Measurements from ENCODE around the gene LAMC1. TPM values are rescaled to one million over a fixed set of nuclear protein-coding genes. Genes with fewer than 3 reads are reported as not detected.

The LAMC1 gene
- total RNA-seq (2014; rRNA removed; shearing (Covaris generic)): 540 and 549 TPM in 2 replicates
- polyA plus RNA-seq (2014; cell fraction: nucleus; rRNA removed): 258 and 294 TPM in 2 replicates

DNA sequence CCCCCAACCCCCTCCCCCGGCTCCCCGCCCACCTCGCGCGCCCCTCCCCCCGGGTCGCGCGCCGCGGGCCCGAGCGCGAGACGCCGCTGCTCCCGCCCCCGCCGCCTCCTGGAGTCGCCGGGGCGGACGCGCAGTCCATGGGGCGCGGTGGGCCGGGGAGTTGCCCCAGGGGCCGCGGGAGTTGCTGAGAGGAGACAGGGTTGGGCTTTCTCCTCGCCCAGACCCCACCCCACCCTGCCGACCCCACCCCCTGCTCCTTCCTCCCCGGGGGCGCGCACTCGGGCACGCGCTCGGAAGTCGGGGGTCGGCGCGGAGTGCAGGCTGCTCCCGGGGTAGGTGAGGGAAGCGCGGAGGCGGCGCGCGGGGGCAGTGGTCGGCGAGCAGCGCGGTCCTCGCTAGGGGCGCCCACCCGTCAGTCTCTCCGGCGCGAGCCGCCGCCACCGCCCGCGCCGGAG is at the start of gene LAMC1:
Gene LAMC1, plus strand, starts transcription at position 275 of the 455 bp plus-strand sequence. CDS start 297 bp downstream, outside the sequence.
- peak; percentile 90 for DNase-seq (ENCODE audit: extremely low read depth, low read depth)

DNA sequence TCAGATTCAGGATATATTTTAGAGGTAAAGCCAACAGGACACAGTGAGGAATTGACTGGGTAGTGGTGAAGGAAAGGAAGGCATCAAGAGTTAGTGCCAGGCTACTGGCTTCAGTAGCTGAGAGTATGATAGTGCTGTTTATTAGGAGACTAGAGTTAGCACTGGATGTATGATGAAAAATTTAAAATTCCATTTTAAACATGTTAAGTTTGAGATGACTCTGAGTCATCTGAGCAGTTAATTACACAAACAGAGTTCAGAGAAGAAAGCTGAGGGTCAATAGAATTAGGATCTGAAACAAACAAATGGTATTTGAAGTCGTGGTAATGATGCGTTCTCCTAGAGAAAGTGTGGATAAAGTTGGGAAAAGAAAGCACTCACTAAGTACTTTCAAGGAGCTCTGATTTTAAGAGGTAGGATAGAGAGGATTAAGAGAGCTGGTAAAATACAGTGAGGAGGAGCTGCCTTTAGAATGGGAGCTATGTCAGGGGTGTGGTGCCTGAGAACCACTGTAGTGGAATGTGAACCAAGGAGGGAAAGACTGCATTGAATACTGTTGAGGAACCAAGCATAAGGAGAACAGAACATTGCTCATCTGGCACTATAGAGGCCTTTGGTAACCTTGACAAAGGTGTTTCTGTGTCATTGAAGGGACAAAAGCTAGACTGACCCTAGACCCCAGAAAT is 48.6 kb upstream of the LAMC1 start:
- no peak for DNase-seq (ENCODE audit: extremely low read depth, low read depth)

GRCh38 chr1:182977480-182977879 is 45.7 kb upstream of the LAMC1 start:
- no peak for DNase-seq (ENCODE audit: extremely low read depth, low read depth)

DNA sequence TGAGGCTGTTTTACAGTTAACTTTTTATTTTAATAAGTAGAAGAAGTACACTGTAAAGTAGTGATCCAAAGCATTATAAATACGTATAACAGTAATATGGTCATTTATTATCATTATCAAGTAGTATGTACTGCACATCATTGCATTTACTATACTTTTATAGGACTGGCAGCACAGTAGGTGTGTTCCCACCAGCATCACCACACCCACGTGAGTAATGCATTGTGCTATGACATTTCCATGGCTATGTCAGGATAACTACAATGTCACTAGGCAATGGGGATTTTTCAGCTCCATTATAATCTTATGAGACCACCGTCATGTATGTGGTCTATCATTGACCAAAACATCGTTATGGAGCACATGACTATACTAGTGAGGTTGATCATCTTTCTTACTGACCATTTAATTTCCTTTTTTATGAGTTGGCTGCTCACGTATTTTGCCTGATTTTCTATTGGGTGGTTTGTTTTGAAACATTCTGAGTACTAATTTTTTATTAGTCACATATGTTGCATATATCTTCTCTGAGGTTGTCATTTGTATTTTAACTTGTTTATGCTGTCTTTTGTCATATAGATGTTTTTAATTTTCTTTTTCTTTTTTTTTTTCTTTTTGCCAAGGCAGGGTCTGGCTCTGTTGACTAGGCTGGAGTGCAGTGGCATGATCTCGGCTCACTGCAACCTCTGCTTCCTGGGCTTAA is 44.9 kb upstream of the LAMC1 start:
- DNase-seq (ENCODE audit: extremely low read depth, low read depth): no peak

GRCh38 chr1:182984138-182984537 is 39.1 kb upstream of the LAMC1 start:
- no peak for DNase-seq (ENCODE audit: extremely low read depth, low read depth)

DNA sequence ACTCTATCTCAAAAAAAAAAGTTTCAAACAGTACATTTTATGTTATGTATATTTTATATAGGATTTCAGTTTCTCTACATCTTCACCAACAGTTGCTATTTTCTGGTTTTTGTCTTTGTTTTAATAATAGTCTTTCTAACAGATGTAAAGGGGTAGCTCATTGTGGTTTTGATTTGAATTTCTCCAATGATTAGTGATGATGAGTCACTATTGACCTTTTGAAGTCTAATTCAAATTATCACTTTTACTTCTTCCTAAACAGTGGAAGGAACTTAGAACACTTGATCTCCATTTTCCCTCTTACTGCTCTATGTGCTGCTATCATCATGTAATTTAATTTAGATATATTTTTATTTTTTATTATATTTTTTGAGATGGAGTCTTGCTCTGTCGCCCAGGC is 38.6 kb upstream of the LAMC1 start:
- DNase-seq (ENCODE audit: extremely low read depth, low read depth): no peak

- no peak for DNase-seq (ENCODE audit: extremely low read depth, low read depth)
Observed at GRCh38 chr1:182985876-182986275, 37.3 kb upstream of the LAMC1 start.

- no peak for DNase-seq (ENCODE audit: extremely low read depth, low read depth)
Observed at GRCh38 chr1:182990413-182991144, 32.6 kb upstream of the LAMC1 start.

DNA sequence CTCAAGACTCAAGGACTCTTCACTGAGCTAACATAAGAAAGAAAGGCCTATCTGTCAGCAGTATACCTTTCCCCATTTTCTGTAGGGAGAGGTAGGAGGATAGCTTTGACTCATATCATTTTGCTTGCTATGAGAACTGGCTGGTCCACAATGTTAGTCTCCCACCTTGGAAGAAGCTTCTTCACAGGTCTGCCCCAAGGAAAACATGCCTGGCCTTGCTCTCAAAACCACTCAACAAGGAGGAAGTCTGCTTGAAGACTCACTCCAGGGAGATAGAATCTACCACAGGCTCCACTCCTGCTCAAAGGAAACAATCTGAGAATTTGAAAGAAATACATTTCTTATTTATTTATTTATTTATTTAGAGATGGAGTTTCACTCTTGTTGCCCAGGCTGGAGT is 29.5 kb upstream of the LAMC1 start:
- no peak for DNase-seq (ENCODE audit: extremely low read depth, low read depth)

GRCh38 chr1:182995894-182996293 is 27.3 kb upstream of the LAMC1 start:
- no peak for DNase-seq (ENCODE audit: extremely low read depth, low read depth)

DNA sequence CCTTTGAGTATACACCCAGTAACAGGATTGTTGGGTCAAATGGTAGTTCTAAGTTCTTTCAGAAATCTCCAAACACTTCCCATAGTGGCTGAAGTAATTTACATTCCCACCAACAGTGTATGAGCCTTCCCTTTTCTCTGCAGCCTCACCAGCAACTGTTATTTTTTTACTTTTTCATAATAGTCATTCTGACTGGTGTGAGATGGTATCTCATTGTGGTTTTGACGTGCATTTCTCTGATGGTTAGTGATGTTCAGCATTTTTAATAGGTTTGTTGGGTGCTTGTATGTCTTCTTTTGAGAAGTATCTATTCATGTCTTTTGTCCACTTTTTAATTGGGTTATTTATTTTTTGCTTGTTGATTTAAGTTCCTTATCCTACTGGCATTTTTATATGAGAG is 26.4 kb upstream of the LAMC1 start:
- no peak for DNase-seq (ENCODE audit: extremely low read depth, low read depth)

GRCh38 chr1:182998482-182998881 is 24.7 kb upstream of the LAMC1 start:
- no peak for DNase-seq (ENCODE audit: extremely low read depth, low read depth)

DNA sequence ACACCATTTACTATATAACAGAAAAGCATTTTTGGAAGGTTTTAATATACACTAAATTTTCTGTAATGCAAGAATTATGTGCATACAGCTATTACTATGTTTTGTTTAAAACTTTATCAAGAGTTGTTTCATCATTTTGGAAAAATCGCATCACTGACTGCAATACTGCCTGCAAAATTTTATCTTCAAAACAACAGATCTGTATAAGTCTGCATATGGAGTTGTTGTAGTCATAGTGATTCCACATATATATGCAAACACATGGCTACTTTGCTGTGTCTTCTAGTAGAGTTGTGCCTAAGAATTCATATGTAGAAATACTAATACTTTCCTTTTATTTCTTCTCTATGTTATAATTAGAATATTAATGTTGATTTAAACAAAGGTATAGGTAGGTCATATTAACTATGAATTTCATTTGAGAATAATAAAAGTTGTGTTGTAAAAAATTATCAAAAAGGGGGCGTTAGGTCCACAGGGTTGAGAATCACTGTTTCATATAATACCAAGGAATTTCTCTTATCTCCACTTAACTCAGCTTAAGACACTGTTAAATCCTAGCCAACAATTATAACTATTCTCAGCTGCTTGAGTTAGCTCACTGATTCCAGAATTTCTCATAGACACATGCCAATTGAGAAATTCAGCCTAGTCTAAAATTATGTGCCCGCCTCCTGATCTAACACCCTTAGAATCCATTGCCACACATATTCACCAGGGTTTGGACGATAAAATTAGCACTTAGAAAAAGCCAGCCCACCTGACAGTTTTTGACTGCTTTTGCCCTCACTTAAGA is 22.9 kb upstream of the LAMC1 start:
- no peak for DNase-seq (ENCODE audit: extremely low read depth, low read depth)

DNA sequence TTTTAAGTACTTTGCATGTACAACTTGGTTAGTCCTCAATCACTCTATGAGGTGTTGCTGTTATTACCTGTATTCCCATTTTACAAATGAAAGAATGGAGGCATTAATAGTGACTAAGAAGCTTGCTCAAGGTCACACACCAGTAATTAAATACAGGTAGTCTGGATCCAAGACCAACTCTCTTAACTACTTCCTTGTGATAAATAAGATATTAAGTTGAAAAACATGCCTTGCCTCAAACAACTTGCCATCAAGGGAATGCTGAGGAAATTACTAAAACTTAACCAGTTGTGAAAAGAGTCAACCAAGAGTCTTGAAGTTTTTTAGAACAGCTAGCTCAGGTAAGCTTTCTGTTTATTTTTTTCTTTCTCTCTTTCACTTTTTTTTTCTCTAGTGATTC is 21.0 kb upstream of the LAMC1 start:
- no peak for DNase-seq (ENCODE audit: extremely low read depth, low read depth)

DNA sequence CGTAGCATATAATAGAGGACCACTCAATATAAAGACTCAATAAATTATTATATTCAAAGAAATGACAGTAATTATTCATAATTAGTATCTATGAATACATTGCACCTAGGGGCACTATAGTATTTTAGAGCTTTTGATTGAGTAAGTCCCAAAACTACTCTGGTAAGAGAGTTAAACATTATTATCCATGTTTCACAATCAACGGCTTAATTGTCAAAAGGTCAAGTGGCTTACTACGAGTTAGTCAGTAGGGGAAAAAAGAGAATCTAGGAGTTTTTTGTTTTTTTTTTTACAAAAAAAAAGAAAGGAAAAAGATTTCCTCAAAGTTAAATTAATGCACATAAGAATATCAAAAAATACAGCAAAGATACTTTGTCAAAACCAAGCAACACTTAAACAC is 20.4 kb upstream of the LAMC1 start:
- no peak for DNase-seq (ENCODE audit: extremely low read depth, low read depth)

- no peak for DNase-seq (ENCODE audit: extremely low read depth, low read depth)
Observed at GRCh38 chr1:183003203-183003602, 20.0 kb upstream of the LAMC1 start.

- DNase-seq (ENCODE audit: extremely low read depth, low read depth): no peak
Observed at GRCh38 chr1:183004141-183004540, 19.1 kb upstream of the LAMC1 start.

GRCh38 chr1:183011859-183012258 is 11.4 kb upstream of the LAMC1 start:
- no peak for DNase-seq (ENCODE audit: extremely low read depth, low read depth)

- DNase-seq (ENCODE audit: extremely low read depth, low read depth): no peak
Observed at GRCh38 chr1:183012301-183012994, 10.8 kb upstream of the LAMC1 start.

GRCh38 chr1:183019139-183019740 is 4.0 kb upstream of the LAMC1 start:
- no peak for DNase-seq (ENCODE audit: extremely low read depth, low read depth)
